GM18868 (cell line): ENCODE data around the gene ARRDC1.

Source experiments
- ATAC-seq: cut with Tn5 transposase; IDR thresholded peaks from one replicate; pipeline ENCODE4 v1.9.1; 2021; ENCODE audit warnings: mild to moderate bottlenecking, moderate library complexity; ENCODE audit not compliant: unreplicated experiment

The ARRDC1 gene

GRCh38 chr9:137632230-137633161 is 27.0 kb downstream of the ARRDC1 start:
- ATAC-seq = no peak

GRCh38 chr9:137634016-137634415 is 28.5 kb downstream of the ARRDC1 start:
- no peak for ATAC-seq

GRCh38 chr9:137638680-137639079 is 33.2 kb downstream of the ARRDC1 start:
- ATAC-seq = no peak

GRCh38 chr9:137639303-137640051 is 34.0 kb downstream of the ARRDC1 start:
- no peak for ATAC-seq

GRCh38 chr9:137640862-137641261 is 35.4 kb downstream of the ARRDC1 start:
- ATAC-seq = no peak

GRCh38 chr9:137642118-137642601 is 36.7 kb downstream of the ARRDC1 start:
- no peak for ATAC-seq

- ATAC-seq = no peak
Measured at GRCh38 chr9:137642892-137643291, 37.4 kb downstream of the ARRDC1 start.

- no peak for ATAC-seq
Measured at GRCh38 chr9:137643921-137644320, 38.4 kb downstream of the ARRDC1 start.

- ATAC-seq = no peak
Measured at GRCh38 chr9:137645211-137645610, 39.7 kb downstream of the ARRDC1 start.

- no peak for ATAC-seq
Measured at GRCh38 chr9:137646341-137646740, 40.9 kb downstream of the ARRDC1 start.

- no peak for ATAC-seq
Measured at GRCh38 chr9:137647096-137647714, 41.7 kb downstream of the ARRDC1 start.

- no peak for ATAC-seq
Measured at GRCh38 chr9:137648396-137648795, 42.9 kb downstream of the ARRDC1 start.

GRCh38 chr9:137649553-137649952 is 44.1 kb downstream of the ARRDC1 start:
- ATAC-seq = no peak

GRCh38 chr9:137650259-137650658 is 44.8 kb downstream of the ARRDC1 start:
- no peak for ATAC-seq

- ATAC-seq = no peak
Measured at GRCh38 chr9:137650779-137651178, 45.3 kb downstream of the ARRDC1 start.

- no peak for ATAC-seq
Measured at GRCh38 chr9:137656416-137656815, 50.9 kb downstream of the ARRDC1 start.

- ATAC-seq = no peak
Measured at GRCh38 chr9:137657606-137658005, 52.1 kb downstream of the ARRDC1 start.

GRCh38 chr9:137658781-137659180 is 53.3 kb downstream of the ARRDC1 start:
- no peak for ATAC-seq

- ATAC-seq = no peak
Measured at GRCh38 chr9:137660144-137660543, 54.7 kb downstream of the ARRDC1 start.

GRCh38 chr9:137663584-137663983 is 58.1 kb downstream of the ARRDC1 start:
- ATAC-seq = no peak

- ATAC-seq = no peak
Measured at GRCh38 chr9:137664676-137665075, 59.2 kb downstream of the ARRDC1 start.
